Measurements from ENCODE around the gene DLGAP4.
A peak's percentile ranks its signal among the peaks of the same experiment; 100 is the strongest.

The DLGAP4 gene

GRCh38 chr20:36408219-36408618, 102.1 kb downstream of the DLGAP4 start:
- DNase-seq (ENCODE audit: low spot score) = no peak

GRCh38 chr20:36411861-36412454, 105.8 kb downstream of the DLGAP4 start:
- no peak for DNase-seq (ENCODE audit: low spot score)

- DNase-seq (ENCODE audit: low spot score) = no peak
These were observed 109.4 kb downstream of the DLGAP4 start for GRCh38 chr20:36415475-36416002.

- no peak for DNase-seq (ENCODE audit: low spot score)
These were observed 112.6 kb downstream of the DLGAP4 start for GRCh38 chr20:36418711-36419110.

- no peak for DNase-seq (ENCODE audit: low spot score)
These were observed 115.5 kb downstream of the DLGAP4 start for GRCh38 chr20:36421641-36422040.

- no peak for DNase-seq (ENCODE audit: low spot score)
These were observed 118.2 kb downstream of the DLGAP4 start for GRCh38 chr20:36424314-36424713.

GRCh38 chr20:36425166-36425565, 119.0 kb downstream of the DLGAP4 start:
- no peak for DNase-seq (ENCODE audit: low spot score)

- DNase-seq (ENCODE audit: low spot score) = no peak
These were observed 125.5 kb downstream of the DLGAP4 start for GRCh38 chr20:36431604-36432003.

GRCh38 chr20:36432096-36432495, 126.0 kb downstream of the DLGAP4 start:
- no peak for DNase-seq (ENCODE audit: low spot score)

- DNase-seq (ENCODE audit: low spot score) = no peak
These were observed 128.2 kb downstream of the DLGAP4 start for GRCh38 chr20:36434383-36434782.

- DNase-seq (ENCODE audit: low spot score) = no peak
These were observed 129.0 kb downstream of the DLGAP4 start for GRCh38 chr20:36435124-36435523.

GRCh38 chr20:36435592-36436541, 129.7 kb downstream of the DLGAP4 start:
- DNase-seq (ENCODE audit: low spot score) = peak; percentile 80

GRCh38 chr20:36439040-36439730, 133.0 kb downstream of the DLGAP4 start:
- peak; percentile 40 for DNase-seq (ENCODE audit: low spot score)

- DNase-seq (ENCODE audit: low spot score) = no peak
These were observed 133.6 kb downstream of the DLGAP4 start for GRCh38 chr20:36439731-36440072.

GRCh38 chr20:36440370-36441026, 134.4 kb downstream of the DLGAP4 start:
- no peak for DNase-seq (ENCODE audit: low spot score)

- no peak for DNase-seq (ENCODE audit: low spot score)
These were observed 134.9 kb downstream of the DLGAP4 start for GRCh38 chr20:36441027-36441414.

- DNase-seq (ENCODE audit: low spot score) = no peak
These were observed 135.3 kb downstream of the DLGAP4 start for GRCh38 chr20:36441416-36441815.

GRCh38 chr20:36445847-36446246, 139.7 kb downstream of the DLGAP4 start:
- DNase-seq (ENCODE audit: low spot score) = no peak

- DNase-seq (ENCODE audit: low spot score) = no peak
These were observed 140.4 kb downstream of the DLGAP4 start for GRCh38 chr20:36446557-36446956.

- no peak for DNase-seq (ENCODE audit: low spot score)
These were observed 141.0 kb downstream of the DLGAP4 start for GRCh38 chr20:36447101-36447500.

GRCh38 chr20:36449663-36450062, 143.5 kb downstream of the DLGAP4 start:
- no peak for DNase-seq (ENCODE audit: low spot score)

- no peak for DNase-seq (ENCODE audit: low spot score)
These were observed 148.2 kb downstream of the DLGAP4 start for GRCh38 chr20:36454332-36454697.
